Measurements from ENCODE around the gene MRGPRD.

The MRGPRD gene

GRCh38 chr11:68966894-68967780, 13.6 kb downstream of the MRGPRD start:
- no peak for DNase-seq

- DNase-seq, result no peak
Observed at GRCh38 chr11:68965901-68966853, 14.6 kb downstream of the MRGPRD start.

GRCh38 chr11:68963779-68964178, 17.0 kb downstream of the MRGPRD start:
- DNase-seq, result no peak

GRCh38 chr11:68962527-68963250, 18.1 kb downstream of the MRGPRD start:
- DNase-seq, result no peak

- no peak for DNase-seq
Observed at GRCh38 chr11:68961245-68961644, 19.5 kb downstream of the MRGPRD start.

- DNase-seq, result no peak
Observed at GRCh38 chr11:68960294-68961071, 20.3 kb downstream of the MRGPRD start.

GRCh38 chr11:68959465-68960293, 21.1 kb downstream of the MRGPRD start:
- DNase-seq, result no peak

GRCh38 chr11:68958211-68958610, 22.6 kb downstream of the MRGPRD start:
- DNase-seq, result no peak

GRCh38 chr11:68956547-68957254, 24.1 kb downstream of the MRGPRD start:
- DNase-seq, result no peak

GRCh38 chr11:68956142-68956541, 24.6 kb downstream of the MRGPRD start:
- DNase-seq, result no peak

- DNase-seq, result no peak
Observed at GRCh38 chr11:68955607-68955958, 25.2 kb downstream of the MRGPRD start.

GRCh38 chr11:68954836-68955606, 25.8 kb downstream of the MRGPRD start:
- DNase-seq, result no peak

- no peak for DNase-seq
Observed at GRCh38 chr11:68950762-68951161, 30.0 kb downstream of the MRGPRD start.

- no peak for DNase-seq
Observed at GRCh38 chr11:68950270-68950669, 30.5 kb downstream of the MRGPRD start.

- no peak for DNase-seq
Observed at GRCh38 chr11:68948935-68949334, 31.9 kb downstream of the MRGPRD start.

GRCh38 chr11:68948496-68948895, 32.3 kb downstream of the MRGPRD start:
- no peak for DNase-seq

GRCh38 chr11:68947151-68947550, 33.6 kb downstream of the MRGPRD start:
- DNase-seq, result no peak

GRCh38 chr11:68946416-68947090, 34.2 kb downstream of the MRGPRD start:
- no peak for DNase-seq

GRCh38 chr11:68942751-68943271, 38.0 kb downstream of the MRGPRD start:
- no peak for DNase-seq

Measured in NCI-H1930 (cell line).